NCI-H226 (cell line): ENCODE measurements around the gene ACTN4.
A peak's percentile ranks its signal among the peaks of the same experiment; 100 is the strongest.

Source experiments
- DNase-seq: peaks from one replicate; pipeline ENCODE4 v3.0.0-alpha.2; 2015

ACTN4 gene

DNA sequence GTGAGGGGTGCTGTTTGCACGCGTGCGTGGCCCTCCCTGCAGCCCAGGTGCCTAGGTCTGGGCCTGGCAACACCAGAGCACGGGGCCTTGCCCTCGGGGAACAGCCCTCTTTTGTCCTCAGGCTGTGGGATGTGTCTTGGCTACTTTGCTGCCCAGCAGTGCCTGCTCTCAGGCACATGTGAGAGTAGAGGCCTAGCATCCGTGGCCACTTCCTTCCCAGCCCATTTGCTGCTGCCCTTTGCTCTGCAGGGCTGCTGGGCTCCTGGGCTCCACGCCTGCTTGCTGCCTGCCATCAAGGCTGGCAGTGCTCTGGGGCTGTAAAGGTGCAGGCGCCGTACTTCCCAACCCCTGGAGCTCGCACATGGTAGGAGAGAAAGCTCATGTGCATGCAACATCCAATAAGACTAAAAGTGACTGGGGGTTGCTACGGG, 50.2 kb downstream of the ACTN4 start:
- DNase-seq: no peak

- DNase-seq: no peak
Observed at GRCh38 chr19:38698225-38699026, 51.0 kb downstream of the ACTN4 start.

- DNase-seq: no peak
Observed at GRCh38 chr19:38699027-38699346, 51.5 kb downstream of the ACTN4 start.

DNA sequence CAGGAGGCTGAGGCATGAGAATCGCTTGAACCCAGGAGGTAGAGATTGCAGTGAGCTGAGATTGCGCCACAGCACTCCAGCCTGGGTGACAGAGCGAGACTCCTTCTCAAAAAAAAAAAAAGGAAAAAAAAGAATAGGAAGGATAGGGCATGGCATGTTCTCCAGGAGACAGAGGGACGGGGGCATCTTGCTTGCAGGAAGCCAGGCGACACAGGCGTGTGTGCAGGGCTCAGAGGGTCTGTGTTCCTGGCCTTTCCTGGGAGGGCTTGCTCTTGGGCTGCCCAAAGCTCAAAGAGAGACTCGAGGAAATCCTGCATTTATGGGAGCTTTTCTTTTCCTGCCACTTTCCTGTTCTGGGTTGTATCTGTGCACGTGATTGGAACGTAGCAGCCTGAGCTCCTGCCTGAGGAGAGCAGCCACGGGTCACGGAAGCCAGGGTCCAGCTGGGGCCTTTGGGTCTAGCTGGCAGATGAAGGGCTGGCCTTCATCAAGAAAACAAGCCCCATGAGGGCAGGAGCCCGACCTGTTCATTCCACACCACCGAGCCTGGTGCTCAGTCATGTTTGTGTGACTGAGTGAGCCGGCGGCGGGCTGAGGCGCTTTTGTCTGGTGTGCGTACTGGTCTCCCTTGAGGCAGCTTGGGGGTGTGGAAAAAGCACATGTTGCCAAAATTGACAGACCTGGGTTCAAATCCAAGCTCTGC, 52.3 kb downstream of the ACTN4 start:
- DNase-seq: no peak

DNA sequence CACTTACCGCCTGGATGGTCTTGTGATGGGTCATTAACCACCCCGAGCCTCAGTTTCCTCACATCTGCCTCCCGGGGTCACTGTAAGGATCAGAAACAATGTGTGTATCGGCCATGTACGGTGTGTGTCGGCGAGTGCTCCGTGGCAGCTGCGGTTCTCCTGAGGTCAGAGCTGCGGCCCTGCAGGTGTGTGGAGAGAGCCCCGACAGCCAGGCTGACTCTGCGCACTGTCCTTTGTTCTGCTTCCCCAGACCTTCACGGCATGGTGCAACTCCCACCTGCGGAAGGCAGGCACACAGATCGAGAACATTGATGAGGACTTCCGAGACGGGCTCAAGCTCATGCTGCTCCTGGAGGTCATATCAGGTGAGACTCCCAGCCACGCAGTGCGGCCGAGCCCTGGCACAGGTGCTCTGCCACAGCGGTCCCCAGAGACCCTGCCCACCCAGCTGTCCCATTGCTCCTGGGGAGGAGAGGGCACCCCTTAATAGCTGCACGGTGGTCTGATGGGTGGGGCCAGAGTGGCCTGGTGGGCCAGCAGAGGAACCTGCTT, 53.0 kb downstream of the ACTN4 start:
- no peak for DNase-seq

DNA sequence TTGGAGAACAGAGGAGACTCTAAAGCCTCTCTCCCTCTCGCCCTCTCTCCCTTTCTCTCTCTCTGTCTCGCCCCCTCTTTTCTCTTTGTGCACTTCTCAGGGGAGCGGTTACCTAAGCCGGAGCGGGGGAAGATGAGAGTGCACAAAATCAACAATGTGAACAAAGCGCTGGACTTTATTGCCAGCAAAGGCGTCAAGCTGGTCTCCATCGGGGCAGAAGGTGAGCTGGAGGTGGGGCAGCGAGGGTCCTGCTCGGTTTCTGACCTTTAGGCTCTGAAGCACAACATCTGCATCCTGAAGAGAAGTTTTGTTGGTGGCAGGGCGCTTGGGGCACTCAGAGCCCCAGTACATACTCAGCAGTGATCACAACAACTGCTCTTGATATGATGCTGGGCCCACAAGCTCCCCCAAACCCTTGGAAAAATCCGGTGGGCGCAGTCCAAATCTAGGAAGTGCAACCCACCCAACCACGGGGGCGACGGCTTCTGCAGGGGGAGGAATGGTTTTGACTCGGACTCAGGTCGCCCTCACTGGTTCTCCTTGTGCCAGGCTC, 53.5 kb downstream of the ACTN4 start:
- no peak for DNase-seq

DNA sequence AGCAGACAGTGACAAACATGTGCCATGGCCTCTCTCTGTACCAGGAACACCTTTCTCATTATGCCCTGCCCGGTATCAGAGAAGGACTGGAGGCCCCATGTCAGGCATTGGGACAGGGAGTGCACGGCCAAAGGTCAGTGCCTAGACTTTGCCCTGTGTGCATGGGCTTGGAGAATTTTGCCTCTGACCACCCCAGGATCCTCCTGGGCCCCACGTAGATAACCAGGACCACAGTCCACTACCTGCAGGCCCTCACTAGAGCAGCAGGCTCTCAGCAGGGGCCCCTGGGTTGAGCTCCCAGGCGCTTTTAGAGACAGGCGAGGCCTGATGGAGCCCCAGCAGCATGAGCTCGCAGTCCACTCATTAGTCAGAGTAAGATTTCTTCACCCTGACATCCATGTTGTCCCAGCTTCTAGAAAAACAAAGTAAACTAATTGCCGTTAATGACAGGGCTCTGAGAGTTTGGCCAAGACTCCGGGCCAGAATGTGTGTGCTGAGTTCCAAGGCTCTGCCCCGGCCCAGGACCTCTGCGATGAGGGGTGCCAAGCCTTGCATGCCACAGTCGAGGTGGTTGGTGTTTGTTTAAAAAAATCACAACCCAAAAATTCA, 54.1 kb downstream of the ACTN4 start:
- DNase-seq: no peak

- no peak for DNase-seq
Observed at GRCh38 chr19:38702278-38702677, 54.8 kb downstream of the ACTN4 start.

- DNase-seq: no peak
Observed at GRCh38 chr19:38703509-38703908, 56.1 kb downstream of the ACTN4 start.

GRCh38 chr19:38704488-38705026, 57.1 kb downstream of the ACTN4 start:
- no peak for DNase-seq

- no peak for DNase-seq
Observed at GRCh38 chr19:38705197-38706019, 58.0 kb downstream of the ACTN4 start.

DNA sequence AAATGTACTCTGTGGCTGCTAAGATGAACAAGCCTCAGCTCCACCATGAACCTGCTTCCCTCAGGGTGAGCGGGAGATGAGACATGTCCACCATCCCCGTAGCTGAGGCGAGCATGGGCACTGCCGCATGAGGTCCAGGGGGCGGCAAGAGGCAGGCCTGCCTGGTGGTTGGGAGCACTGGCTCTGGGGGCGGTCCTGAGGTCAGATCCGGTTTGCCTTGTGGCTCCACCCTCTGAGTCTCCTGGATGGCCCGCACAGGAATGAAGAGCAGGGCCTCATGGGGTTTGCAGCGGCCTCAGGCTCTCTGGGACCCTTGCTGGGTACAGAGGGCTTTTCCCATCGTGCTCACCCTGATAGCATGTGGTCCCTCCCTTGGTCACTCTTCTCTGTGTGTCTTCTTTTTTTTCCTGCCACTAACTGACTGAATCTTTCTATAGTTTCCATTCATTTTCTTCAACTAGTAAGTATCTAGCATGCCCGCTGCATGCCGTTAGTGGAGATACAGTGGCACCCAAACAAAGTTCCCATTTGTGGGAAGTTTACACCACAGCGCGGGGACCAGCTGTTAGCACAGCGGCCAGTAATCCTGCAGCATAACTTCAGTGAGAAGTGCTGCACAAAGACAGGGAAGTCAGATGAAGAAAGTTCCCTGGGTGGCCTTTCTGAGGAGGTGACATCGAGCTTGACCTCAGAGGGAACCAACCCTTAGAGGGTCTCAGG, 59.5 kb downstream of the ACTN4 start:
- no peak for DNase-seq

- DNase-seq: no peak
Observed at GRCh38 chr19:38707512-38708114, 60.2 kb downstream of the ACTN4 start.

GRCh38 chr19:38708413-38709024, 61.1 kb downstream of the ACTN4 start:
- DNase-seq: no peak

DNA sequence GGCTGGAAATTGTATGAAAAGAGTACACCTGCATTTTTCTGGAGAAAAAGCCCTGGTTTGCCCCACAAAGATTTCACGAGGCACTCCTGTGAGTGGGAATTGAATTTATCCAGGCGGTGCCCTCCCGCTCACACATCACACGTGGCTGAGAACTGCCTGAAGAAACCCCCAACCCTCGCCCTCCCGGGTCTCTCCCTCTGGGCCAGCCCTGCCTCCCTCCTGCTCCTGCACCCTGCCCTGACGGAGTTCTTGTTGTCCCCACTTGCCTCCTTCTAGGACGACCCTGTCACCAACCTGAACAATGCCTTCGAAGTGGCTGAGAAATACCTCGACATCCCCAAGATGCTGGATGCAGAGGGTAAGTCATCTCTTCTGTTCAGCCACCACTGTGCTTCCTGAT, 61.7 kb downstream of the ACTN4 start:
- DNase-seq: no peak

DNA sequence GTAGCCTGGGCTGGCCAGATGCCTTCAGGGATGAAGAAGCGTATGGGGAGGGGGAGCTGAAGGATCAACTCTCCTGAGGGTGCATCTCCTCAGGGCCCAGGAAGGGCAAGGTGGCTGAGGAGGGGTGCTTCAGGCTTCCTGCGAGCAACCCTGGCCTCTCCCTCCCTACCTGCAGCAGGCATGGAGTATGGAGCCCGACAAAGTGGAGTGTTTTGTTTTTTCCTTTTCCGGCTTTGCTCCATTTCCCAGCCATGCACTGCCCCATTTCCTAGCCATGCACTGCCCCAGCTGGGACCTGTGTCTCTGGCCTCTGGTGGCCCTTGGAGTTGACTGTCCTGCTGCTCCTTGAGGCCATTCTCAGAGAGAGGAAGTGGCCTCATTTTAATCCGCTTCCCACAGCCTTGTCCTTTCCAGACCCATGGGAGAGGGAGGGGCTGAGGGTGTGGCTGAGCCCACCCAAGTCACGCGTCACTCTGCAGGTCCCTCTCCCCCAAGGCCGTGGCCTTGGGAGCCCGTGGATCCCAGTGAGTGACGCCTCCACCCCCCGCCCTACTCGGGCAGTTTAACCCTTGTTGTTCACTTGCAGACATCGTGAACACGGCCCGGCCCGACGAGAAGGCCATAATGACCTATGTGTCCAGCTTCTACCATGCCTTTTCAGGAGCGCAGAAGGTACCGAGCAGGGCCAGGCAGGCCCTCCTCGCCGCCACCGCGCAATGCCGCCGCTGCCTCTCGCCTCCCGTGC, 62.4 kb downstream of the ACTN4 start:
- no peak for DNase-seq

GRCh38 chr19:38710416-38710702, 62.9 kb downstream of the ACTN4 start:
- no peak for DNase-seq

DNA sequence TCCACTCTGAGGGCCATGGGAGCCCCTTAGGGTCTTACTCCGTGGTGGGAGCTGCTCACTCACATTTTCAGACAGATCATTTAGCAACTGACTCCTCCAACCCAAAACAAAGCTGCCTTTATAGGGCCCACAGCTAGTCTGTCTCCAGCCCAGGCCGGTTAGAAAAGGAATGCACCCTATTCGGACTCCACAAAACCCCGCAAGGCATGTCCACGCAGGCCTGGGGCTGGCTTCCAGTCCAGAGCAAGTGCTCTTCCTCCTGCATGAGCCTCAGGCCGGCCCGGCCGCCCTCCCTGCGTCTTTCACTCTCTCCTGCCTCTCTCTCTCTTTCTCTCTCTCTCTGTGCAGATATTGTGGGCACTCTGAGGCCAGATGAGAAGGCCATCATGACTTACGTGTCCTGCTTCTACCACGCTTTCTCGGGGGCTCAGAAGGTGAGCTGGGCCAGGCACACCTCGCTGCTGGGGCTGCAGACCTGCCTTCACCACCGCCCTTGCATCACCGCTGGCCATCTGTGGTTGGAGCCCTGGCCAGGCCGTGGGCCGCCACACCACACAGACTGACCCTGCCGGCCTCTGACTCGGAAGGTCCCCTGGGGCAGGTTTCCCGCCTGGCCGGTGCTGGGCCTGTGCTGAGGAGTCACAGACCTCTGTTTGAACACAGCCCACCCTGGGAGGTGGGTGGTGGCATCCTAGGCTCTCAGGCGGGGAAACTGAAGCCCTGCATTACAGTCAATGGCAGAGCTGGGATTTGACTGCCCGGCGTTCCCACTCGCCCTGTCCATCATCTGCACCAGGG, 63.7 kb downstream of the ACTN4 start:
- DNase-seq: no peak

DNA sequence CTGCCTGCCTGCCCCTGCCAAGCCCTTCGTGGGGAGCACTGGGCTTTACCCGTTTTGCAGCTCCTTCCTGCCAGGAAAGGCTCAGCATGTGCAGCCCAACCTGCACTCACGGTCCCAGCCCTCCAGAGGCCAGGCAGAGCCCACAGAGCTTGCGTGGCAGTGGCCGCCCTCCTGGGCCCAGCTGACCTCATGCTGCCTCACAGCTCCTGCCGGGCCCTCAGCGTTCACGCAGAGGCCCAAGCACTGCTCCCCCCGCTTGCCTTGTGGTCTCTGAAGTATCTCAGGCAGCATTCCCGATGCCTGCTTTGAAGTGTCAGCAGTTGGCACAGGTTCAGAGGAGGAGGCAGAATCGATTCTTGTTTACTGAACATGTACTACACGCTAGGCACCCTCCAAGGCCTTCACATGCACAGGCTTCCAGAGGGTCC, 64.3 kb downstream of the ACTN4 start:
- peak; percentile 78 for DNase-seq
